ENCODE results near the gene WDFY4.

WDFY4 gene

DNA sequence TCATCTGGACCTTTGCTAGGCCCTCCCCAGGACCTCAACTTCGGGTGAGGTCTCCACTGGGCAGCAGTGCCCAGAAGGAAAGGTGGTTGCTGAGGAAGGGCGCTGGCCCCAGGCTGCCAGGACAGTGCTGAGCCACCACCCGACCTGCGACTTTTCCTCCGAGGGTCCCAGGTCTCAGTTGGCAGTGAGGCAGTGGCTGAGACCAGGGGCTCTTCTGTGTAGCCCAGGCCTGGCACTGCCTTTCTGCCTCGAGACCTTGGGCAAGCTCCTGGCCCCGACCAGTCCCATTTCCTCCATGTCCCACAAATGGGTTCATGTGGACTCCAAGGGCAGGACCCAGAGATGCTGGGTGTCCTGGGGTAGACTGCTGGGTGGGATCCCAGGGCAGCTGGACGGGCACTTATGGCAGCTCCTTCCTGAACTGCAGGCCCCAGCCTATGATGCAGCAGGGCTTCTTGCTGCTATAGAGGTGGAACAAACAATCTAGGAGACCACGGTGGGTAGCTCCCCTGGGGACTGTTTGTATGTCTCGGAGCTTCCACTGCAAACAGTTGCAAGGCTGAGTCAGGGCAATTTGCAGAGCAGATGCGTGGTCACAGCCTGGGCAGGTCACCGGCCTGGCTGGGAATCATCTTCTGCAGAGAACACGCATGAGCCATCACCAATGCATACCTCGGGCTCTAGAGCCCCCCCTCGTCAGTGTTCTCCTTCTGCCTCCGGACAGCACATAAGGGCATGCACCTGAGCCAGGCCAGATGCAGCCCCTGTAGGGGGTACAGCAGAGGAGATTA, 272.9 kb downstream of the WDFY4 start:
- no peak for DNase-seq

DNA sequence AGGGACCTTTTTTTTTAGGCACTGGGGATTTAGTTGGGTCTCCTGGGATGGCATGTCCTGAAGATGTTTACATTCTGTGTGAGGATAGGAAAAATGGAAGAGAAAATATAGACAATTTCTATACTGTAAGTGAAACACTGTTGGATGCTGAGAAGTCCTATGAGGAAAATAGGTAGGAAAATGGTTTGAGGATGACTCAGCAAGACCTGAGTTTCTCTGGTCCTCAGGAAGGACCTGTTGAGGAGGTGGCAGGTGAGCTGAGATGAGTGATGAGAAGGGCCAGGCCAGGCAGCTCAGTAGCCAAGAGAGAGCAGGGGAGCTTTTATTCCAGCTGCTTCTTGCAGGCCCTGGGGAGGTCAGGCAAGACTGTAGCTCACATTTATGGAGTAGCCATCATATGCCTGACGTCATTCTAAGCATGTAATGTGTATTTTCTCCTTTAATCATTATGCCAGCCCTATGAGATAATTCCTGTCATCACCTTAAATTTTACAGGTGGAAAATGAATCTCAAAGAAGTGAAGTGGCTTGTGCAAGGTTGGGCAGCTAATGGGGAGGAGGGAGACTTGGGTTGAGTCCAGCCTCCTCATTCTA, 274.0 kb downstream of the WDFY4 start:
- DNase-seq, result no peak

DNA sequence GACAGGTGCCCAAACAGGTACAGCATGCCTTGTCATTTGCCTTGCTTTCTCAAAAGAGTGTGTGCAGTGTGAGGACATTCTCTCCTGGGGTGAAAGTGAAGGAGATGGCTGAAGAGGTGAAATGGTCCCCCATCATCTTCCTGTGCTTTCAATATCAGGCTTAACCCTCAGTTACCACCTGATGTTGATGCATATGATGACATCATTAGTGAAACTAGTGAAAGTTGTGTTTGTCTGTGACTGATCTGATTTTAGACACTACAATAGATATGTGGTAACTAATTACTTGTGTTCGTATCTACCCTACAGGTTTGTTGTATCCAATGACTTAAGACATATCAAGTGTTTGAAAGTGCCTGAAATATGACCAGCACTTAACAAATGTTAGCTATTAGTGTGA, 279.4 kb downstream of the WDFY4 start:
- DNase-seq, result no peak

DNA sequence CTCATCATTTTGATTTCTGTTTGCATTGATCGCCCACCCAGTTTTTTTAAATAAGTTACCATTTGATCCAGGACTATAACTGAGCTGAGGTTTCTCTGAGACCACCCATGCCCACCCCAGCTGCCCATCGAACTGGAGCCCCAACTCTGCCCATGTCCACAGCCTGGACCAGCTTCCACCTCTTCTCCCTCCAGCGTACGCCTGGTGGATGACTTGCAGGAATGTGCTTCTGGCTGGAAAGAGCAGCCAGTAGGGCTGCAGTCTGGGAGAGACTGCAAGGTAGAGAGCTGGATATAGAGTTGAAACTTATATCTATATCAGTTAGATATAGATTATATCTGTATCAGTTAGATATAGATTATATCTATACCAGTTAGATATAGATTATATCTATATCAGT, 280.8 kb downstream of the WDFY4 start:
- no peak for DNase-seq

DNA sequence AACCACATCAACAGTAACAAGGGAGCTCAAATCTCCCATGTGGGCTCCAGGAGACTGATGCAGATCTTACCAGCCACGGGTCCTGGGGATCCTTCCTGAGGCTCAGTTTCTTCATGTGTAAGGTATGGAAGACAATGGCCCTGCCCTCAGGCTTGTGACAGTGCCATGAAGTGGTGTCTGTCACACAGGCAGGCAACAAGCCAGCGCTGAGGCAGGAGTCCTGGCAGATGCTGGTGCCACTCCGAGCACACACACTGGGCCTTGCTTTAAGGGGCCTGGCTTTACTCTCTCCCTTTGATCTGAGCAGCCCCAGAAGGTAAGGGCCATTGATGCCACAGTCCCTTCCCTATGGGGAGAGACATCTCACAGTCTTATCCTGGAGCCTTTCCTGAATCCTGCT, 283.4 kb downstream of the WDFY4 start:
- no peak for DNase-seq

DNA sequence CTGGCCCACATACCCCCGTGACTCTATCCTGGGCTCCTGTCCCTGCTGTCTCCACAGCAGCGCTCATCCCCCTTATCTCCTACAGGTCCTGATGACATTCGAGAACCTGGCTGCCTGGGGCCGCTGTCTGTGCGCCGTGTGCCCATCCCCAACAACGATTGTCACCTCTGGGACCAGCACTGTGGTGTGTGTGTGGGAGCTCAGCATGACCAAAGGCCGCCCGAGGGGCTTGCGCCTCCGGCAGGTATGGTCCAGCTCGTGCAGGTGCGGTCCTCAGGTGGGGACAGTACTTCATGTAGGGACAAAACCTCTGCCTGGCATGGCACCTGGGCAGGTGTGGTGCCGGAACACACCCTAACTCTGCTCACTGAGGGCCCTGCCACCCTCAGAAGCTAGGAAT, 285.4 kb downstream of the WDFY4 start:
- DNase-seq, result no peak

DNA sequence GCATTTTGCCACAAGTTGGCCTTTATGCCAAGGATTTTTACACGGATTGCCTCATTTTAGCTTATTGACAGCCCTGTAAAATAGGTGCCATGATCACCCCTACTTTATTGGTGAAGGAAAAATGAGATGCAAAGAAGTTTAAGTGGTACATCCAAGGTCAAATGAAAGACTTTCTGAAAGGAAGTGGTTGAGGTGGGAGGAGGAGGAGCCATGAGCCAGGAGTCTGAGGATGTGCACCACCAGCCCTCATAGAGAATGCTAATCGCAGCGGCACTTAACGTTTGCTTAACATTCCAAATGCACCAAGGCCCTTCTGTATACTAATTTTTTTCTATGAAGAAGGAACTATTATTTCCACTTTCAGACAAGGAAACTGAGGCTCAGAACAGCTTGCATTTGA, 286.0 kb downstream of the WDFY4 start:
- no peak for DNase-seq

DNA sequence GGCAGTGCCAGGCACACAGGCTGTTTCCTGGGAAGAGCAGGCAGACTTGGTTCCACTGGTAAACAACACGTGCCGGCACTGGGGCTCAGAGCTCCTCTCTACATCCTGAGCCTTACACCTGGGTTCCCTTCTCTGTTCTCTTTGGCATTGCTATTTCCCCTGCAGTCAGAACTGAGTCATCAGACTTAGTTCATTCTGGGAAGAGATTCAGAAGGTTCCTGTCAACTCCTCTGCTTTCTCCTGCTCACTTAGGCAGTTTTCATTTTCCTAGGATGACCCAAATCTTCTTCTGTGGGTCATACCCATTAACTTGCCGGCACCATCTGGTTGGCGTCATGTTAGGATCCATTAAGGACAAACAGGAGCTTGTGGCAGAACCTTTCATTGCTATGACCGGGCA, 288.4 kb downstream of the WDFY4 start:
- no peak for DNase-seq

DNA sequence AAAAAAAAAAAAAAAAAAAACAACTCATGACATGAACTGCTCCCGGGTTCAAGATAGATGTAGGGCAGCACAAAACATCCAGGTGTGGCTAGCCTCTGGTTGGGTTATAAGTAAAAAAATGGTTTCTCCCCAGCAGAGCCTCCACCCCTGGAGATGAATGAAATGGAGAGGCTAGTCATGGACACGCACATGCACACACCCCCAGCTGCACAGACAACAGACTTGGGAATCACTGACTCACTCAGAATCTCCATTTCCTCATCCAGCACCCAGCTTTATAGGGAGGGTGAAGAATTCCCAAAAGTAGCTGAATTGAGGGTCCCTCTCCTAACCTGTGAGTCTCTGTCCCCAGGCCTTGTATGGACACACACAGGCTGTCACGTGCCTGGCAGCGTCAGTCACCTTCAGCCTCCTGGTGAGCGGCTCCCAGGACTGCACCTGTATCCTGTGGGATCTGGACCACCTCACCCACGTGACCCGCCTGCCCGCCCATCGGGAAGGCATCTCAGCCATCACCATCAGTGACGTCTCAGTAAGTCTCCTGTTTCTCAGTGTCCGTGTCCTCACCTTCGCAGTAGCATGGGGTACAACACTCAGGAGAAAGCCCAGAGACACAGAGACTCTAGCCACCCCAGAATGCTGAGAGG, 290.0 kb downstream of the WDFY4 start:
- DNase-seq, result no peak

DNA sequence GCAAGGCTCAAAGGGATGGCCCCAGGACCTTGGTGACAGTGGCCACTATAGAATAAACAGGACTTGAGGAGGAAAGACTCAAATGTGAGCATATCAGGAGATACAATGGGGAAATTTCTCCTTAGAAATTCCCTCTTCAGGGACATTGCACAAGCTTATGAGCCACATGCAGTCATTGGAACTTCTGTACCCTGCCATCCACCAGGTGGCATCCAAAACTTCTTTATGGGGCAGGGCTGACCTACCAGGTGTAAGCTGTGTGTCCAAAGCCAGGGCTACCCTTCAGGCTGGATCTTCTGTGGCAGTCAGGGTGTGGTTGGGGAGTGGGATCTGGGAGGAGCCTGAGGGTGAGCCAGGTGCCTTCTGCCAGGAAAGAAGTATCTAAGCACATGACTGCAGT, 291.5 kb downstream of the WDFY4 start:
- no peak for DNase-seq

DNA sequence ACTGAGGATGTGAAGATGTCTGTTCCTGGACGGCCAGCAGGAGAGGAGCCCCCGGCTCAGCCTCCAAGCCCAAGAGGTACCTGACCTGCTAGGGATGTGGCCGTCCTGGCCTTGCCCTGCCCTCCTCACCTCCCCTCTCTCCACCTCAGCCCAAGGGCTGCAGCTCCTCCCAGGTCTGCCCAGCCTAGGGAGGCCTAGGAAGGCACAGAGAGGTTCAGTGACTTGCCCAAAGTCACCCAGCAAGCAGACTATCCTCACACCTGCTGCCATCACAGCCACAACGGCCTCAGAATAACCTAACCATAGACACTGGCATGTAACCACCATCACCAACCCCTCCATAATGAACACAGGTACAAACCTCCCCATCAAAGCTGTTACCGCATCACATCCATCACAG, 293.6 kb downstream of the WDFY4 start:
- DNase-seq, result no peak

DNA sequence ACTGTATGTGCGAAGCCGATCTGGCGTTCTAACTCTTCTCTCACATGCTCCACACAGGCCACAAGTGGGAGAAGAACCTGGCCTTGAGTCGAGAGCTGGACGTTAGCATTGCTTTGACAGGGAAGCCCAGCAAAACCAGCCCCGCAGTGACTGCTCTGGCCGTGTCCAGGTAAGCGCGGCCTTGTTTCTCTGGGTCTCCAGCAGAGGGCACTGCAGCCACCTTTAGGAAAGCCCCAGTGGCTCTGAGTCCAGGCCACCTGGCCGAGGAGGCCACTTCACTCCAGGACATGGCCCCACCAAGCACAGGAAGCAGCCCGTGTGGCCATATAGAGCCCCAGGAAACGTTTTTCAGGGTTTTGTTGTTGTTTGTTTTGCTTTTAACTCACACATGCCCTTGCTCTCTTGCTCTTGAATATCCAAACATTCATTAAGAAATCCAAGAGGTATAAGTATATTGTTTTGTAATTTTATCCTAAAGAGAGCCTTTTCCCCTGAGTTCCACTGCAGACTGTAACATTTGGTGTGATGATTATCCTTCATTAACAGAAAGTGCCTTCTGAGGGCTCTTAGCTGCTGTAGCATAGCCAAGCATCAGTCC, 296.7 kb downstream of the WDFY4 start:
- peak; percentile 5 to 6 for DNase-seq

DNA sequence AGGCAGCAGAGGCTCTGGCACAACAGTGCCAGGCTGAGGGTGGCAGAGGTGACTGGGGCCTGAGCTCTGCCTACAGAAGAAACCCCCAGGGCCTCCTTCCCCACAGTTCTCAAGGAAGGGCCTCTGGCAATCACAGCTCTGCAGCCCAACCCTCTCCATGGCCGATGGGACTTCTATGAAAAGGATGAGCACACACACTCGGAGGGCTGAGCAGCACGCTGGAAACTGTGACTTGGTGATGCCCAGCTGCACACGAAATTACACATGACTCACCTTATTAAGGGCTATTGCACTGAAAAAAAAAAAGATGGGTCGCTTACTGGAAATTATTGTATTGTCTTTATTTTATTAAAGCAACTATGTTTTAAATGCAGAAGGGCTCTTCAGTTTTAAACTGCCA, 297.9 kb downstream of the WDFY4 start:
- DNase-seq, result no peak

DNA sequence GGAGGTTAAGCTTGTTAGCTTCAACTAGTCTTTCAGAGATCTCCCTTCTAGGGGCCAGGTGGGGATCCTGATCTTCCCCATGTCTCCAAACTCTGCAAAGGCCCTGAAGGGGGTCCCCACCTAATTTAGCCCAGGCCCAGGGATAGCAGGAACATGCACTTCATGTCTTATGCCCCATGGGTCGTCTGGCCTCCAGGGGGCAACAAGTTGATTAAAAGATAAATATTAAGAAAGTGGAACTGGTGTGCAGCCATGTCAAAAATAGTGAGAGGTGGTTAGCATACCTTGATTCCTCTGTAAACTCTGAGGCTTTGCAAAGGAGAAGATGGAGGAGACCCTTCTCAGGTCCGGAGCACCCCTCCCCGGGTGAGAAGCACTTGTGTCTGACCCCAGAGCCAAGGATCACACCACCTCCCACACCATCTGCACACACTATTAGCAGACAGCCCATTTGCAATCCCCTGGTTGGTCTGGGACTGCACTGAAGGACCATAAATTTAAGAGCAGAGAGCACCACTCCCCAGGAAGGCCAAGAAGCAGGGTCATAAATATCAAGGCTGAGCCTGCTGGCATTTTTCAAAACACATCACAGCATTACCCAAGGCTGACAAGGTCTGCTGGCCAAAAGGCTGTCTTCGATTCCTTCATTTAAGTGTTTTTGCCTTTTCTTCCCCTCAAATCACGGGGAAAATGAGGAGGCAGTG, 299.1 kb downstream of the WDFY4 start:
- no peak for DNase-seq

DNA sequence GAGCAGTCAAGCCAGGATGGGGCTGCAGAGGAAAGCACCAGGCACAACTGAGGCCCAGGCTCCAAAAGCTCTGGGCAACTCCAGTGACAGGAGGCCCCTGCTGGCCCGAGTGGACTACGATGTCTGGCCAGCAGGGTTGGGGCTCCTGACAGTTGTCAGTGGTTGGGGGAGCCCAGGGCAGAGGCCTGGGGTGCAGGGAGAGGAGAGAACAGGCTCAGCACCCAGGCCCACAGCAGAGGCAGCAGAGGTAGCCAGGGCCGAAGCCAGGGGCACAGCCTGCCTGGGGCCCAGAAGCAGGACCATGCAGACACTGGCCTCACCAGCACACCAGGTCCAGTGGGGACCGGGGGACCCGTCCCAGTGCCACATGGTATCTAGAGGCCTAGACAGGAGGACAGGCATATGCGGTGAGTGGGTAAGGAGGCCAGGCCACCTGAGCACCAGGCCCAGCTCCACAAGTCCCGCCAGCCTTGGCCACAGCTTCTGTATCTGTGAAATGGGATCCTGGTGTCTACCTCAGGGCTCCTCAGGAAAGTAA, 301.0 kb downstream of the WDFY4 start:
- no peak for DNase-seq

DNA sequence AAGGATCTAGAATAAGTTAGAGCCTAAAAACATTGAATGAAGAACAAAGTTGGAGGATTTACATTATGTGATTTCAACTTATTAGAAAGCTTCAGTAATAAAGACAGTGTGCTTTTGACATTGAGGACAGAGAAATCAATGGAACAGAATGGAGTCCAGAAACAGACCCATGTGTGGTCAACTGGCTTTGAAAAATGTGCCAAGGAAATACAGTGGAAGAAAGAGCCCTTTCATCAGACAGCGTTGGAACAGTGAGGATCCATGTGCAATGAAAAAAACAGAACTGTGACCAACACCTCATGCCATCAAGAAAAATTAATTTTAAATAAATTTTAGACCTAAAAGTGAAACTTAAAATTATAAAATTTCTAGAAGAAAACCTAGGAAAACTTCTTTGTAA, 305.6 kb downstream of the WDFY4 start:
- DNase-seq, result no peak

DNA sequence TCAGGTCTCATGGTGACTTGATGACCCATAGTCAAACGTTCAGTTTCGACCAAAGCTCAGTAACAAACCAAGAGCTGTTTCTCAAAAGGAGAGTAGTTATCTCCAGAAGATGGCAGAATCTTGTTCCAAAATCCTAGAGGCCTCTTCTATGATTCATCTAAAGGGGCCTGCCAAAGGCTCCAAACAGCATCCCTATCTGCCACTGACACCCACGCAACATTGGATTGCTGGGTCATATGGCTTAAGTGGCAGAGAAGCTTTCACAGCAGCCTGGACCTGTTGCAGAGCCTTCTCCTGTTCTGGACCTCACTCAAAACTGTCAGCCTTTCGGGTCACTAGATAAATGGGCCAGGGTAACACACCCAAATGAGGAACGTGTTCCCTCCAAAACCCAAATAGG, 309.0 kb downstream of the WDFY4 start:
- no peak for DNase-seq

DNA sequence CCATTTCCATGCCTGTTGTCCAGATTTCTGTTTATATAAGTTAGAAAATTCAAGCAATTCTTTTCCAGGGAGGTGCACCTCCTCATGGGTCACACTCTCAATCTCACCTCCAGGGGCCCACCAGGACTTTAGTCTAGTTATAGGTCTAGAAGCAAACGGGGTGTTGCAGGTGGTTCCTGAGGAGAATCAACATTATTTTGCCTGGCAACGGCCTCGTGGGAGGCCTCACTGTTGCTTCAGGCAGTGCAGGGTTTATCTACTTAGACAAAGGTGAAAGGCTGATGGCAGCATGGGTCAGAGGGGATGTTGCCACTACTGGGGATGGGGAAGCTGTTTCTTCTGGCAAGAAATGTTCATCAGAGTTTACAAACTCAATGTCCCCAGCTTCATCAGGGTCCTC, 311.7 kb downstream of the WDFY4 start:
- DNase-seq, result no peak

DNA sequence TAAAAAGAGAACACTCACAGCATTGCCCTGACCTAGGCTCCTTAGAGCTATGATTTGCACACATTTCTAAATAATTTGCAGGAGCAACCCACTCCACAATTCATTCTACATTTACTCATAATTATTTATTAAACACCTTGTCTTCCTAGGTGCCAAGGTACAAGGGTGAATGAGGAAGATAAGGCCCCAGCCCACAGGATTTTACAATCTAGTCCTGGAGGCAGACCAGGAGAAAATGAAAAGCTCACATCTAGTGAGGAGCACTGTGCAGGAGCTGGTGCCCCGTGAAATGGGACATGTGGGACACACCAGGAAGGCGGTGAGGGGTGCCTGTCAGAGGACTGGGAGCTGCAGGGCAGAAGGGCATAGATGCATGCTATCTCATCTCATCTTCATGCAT, 314.7 kb downstream of the WDFY4 start:
- DNase-seq, result no peak

DNA sequence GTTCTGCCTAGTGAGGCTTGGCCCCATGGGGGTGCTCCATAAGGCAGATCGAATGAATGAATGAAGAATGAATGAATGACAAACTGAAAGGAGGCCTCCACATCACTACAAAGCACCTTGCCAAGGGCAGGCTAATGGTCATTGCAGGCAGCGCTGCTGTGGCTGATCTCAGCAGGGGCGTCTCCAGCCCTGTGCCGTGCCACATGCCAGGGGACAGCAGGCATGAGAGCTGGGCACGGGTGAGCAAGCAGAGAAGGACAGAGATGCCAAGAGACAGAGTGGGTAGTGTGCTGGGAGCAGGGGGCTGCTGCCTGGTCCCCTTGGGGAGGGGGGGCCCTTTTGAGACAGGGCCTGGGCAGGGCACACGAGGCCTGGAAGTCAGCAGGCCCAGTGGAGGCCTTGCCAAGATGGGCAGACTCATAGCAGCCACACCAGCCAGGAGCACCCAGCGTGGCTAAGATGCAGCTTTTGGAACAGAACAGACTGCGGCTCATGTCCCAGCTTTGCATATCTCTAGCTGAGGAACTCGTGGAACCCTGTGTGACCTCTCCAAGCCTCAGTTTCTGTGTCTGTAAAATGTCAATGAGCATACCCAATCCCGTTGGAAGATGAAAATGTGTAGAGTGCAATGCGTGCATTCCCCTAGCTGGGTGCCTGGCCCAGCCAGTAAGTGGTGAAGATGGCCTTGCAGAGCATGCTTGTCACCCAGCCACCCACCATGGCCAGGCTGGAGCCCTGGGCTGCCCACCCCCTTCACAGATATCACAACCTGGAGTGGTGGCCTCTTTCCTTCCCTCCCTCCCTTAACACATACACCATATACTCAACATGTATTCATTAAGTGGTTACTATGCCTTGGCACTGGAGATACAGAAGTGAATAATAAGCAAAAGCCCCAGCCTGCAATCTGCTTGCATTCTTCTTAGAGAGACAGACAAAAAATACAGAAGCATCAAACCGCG, 316.0 kb downstream of the WDFY4 start:
- DNase-seq, result no peak

DNA sequence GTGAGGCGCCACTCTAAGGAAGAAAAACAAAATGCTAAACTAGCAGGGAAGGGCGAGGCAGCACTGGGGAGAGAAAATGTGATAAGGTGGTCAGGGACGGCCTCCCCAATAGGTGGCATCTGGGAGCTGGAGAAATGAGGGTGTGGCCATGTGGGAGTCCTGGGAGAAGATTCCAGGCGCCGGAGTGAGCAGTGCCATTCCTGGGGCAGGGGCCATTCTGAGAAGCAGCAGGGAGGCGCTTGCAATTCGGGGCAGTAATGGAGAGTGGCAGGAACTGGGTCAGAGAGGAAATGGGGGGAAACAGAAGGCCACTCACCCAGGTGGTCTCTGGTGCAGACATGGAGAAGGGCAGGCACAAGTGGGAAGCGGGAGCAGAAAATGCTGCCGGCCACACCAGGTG, 316.7 kb downstream of the WDFY4 start:
- DNase-seq, result no peak
